ENCODE data around the gene TH. TPM values are rescaled to one million over a fixed set of nuclear protein-coding genes. Genes with fewer than 3 reads are reported as not detected.

TH gene
- total and polyA plus RNA-seq, 2 of the 4 experiments (the other 2 are of a cell fraction), result 0.10 TPM; not detected in 1

- no peak overlapping the region for H4K5ac ChIP-seq (ENCODE audit: low read depth, low read length)
- peaks cover 2% of the 10 kb centered on the region; the same call in 1 of the 2 replicates for H3K36me3 ChIP-seq (ENCODE audit: control insufficient read depth, insufficient read depth, low read length)
- H3K9me1 ChIP-seq (ENCODE audit: insufficient read depth, low read length), result peaks cover 7% of the 10 kb centered on the region
- dilution Hi-C loops (cut with HindIII; ENCODE audit: low sequenced_read_pairs, unreplicated experiment), result no loop called here
- no peak overlapping the region for H3K23ac ChIP-seq (ENCODE audit: low read depth, low read length)
- no peak overlapping the region for H3K18ac ChIP-seq (ENCODE audit: low read depth, low read length)
- H3K27ac ChIP-seq (ENCODE audit: insufficient read depth, low read length), result no peak overlapping the region
- H2BK15ac ChIP-seq (ENCODE audit: low read depth, low read length), result no peak overlapping the region
- H2BK120ac ChIP-seq (ENCODE audit: low read depth, low read length), result no peak overlapping the region
- no peak overlapping the region for H2BK20ac ChIP-seq (ENCODE audit: low read depth, low read length)
- CTCF ChIA-PET, result no interaction called here
- H3K9ac ChIP-seq (ENCODE audit: low read depth, low read length), result no peak overlapping the region
- DNase-seq, result no peak
- 48% methylated on average over 3 of the region's 8 CpGs; no CpG with 5 or more reads in 1 of the 2 experiments for whole genome bisulfite sequencing, 2 experiments (ENCODE audit: extremely low coverage in 2 of 2, insufficient read length in 1 of 2)
- H3K9me3 ChIP-seq (ENCODE audit: control insufficient read depth, insufficient read depth, low read length), result no peaks in the 10 kb centered on the region
- no peak overlapping the region for H4K91ac ChIP-seq (ENCODE audit: insufficient read depth, low read depth, low read length)
- H3K4me2 ChIP-seq (ENCODE audit: low read depth, low read length), result no peak overlapping the region
- H2AFZ ChIP-seq (replicated peaks; ENCODE audit: low read length, poor library complexity), result no peak overlapping the region
- H3K56ac ChIP-seq (ENCODE audit: extremely low read depth, insufficient read depth, low read length), result no peak overlapping the region
- in situ Hi-C loops (cut with MboI; ENCODE audit: low sequenced_read_pairs), result no loop called here
- no peak overlapping the region for H3K4ac ChIP-seq (ENCODE audit: low read depth, low read length)
- H3K4me3 ChIP-seq (ENCODE audit: insufficient read depth, low read depth, low read length), result no peak overlapping the region
- H3K79me1 ChIP-seq (ENCODE audit: low read depth in 1 of 2, low read length in 2 of 2), result peaks cover 0 to 6% of the 10 kb centered on the region in 2 experiments; a peak in 2 of 4 replicates
- no TSS peak for BruUV-seq (replicated peaks)
- POLR2A ChIA-PET (ENCODE audit: unreplicated experiment), result interaction anchor here (0.6 kb wide), 1 partner anchor 1310 kb away, joined by 3 read pairs; no protein-coding TSS in a partner anchor
- no peak for ATAC-seq (ENCODE audit: low read depth)
- H2BK5ac ChIP-seq (ENCODE audit: low read depth, low read length, poor library complexity, severe bottlenecking), result no peak overlapping the region
- H3K4me1 ChIP-seq (ENCODE audit: control insufficient read depth, insufficient read depth, low read length), result peaks cover 2% of the 10 kb centered on the region
- peaks cover 9% of the 10 kb centered on the region; the same call in 1 of the 2 replicates for H4K20me1 ChIP-seq (ENCODE audit: insufficient read depth, low read length)
- no peak overlapping the region for H3K14ac ChIP-seq (replicated peaks; ENCODE audit: low read depth, low read length)
- no peak overlapping the region for H2AK5ac ChIP-seq (ENCODE audit: low read depth, low read length)
- H3K27me3 ChIP-seq (ENCODE audit: control insufficient read depth, insufficient read depth, low read length), result no peaks in the 10 kb centered on the region; the same call in 1 of the 2 replicates
- intact Hi-C loops (cut with micrococcal nuclease), result no loop called here
- no peak overlapping the region for H4K8ac ChIP-seq (ENCODE audit: low read depth in 2 of 2, low read length in 2 of 2)
- TF ChIP-seq RAD21 (IDR thresholded peaks at IDR 0.05; ENCODE audit: low read length) (no peak), ELK1 (IDR thresholded peaks at IDR 0.05; ENCODE audit: borderline replicate concordance, low read depth, low read length) (no peak), NFE2L2 (IDR thresholded peaks at IDR 0.05; ENCODE audit: low read depth, low read length) (no peak), RFX5 (IDR thresholded peaks at IDR 0.05; ENCODE audit: low read depth, low read length) (no peak), USF2 (IDR thresholded peaks at IDR 0.05; ENCODE audit: low read depth, low read length) (no peak), MAZ (IDR thresholded peaks at IDR 0.05; ENCODE audit: borderline replicate concordance, low read depth, low read length) (no peak), BHLHE40 (IDR thresholded peaks at IDR 0.05; ENCODE audit: low read depth, low read length) (no peak), POLR2A (IDR thresholded peaks at IDR 0.05; ENCODE audit: low read depth, low read length) (no peak), SMC3 (IDR thresholded peaks at IDR 0.05; ENCODE audit: low read depth, low read length) (no peak), MXI1 (IDR thresholded peaks at IDR 0.05; ENCODE audit: borderline replicate concordance, low read depth, low read length) (no peak), RCOR1 (IDR thresholded peaks at IDR 0.05; ENCODE audit: insufficient replicate concordance, low read length) (no peak), FOS (IDR thresholded peaks at IDR 0.05; ENCODE audit: low read depth, low read length) (no peak), MAFK (IDR thresholded peaks at IDR 0.05; ENCODE audit: low read depth, low read length) (no peak), CTCF (conservative IDR thresholded peaks at IDR 0.05; ENCODE audit: low read depth, low read length) (no peak), CHD1 (IDR thresholded peaks at IDR 0.05; ENCODE audit: low read depth, low read length) (no peak), CEBPB (IDR thresholded peaks at IDR 0.05; ENCODE audit: low read depth, low read length) (no peak)
- H2AK9ac ChIP-seq (replicated peaks; ENCODE audit: low read depth, low read length, poor library complexity), result no peak overlapping the region
These were observed 44.0 kb downstream of the TH start for GRCh38 chr11:2127482-2128129.
